IPS-11a (cell line): ENCODE measurements around the gene TRAPPC5.

Experiments used
- H3K4me3 ChIP-seq: one replicate; pipeline ENCODE4 v1.5.1; 2013; ENCODE audit warnings: low read depth, low read length, control low read depth

The TRAPPC5 gene

GRCh38 chr19:7674010-7675005 lies 6.3 kb upstream of the TRAPPC5 start:
- H3K4me3 ChIP-seq, result no peak overlapping the region

- no peak overlapping the region for H3K4me3 ChIP-seq
Measured at GRCh38 chr19:7676376-7676775, 4.3 kb upstream of the TRAPPC5 start.

- no peak within 1 kb of the TSS for H3K4me3 ChIP-seq
Measured at GRCh38 chr19:7676854-7677253, 3.8 kb upstream of the TRAPPC5 start, which contains the start of gene MCEMP1. TSS of gene MCEMP1 (plus strand) at chr19:7677090. CDS start at chr19:7677121, 31 bp downstream.

- H3K4me3 ChIP-seq, result no peak overlapping the region
Measured at GRCh38 chr19:7677669-7678311, 2.8 kb upstream of the TRAPPC5 start.

- H3K4me3 ChIP-seq, result no peak overlapping the region
Measured at GRCh38 chr19:7678971-7679751, 1.5 kb upstream of the TRAPPC5 start.

GRCh38 chr19:7679771-7680605 lies 645 bp upstream of the TRAPPC5 start:
- H3K4me3 ChIP-seq, result peak overlapping the region; percentile 77

- peak overlapping the region; percentile 77 for H3K4me3 ChIP-seq
Measured at GRCh38 chr19:7681340-7682174, 924 bp downstream of the TRAPPC5 start.

- no peak overlapping the region for H3K4me3 ChIP-seq
Measured at GRCh38 chr19:7682175-7682855, 1.7 kb downstream of the TRAPPC5 start.

- H3K4me3 ChIP-seq, result no peak overlapping the region
Measured at GRCh38 chr19:7685546-7686445, 5.2 kb downstream of the TRAPPC5 start.

- no peak overlapping the region for H3K4me3 ChIP-seq
Measured at GRCh38 chr19:7687177-7687576, 6.5 kb downstream of the TRAPPC5 start.

GRCh38 chr19:7689165-7689564 lies 8.5 kb downstream of the TRAPPC5 start:
- no peak overlapping the region for H3K4me3 ChIP-seq

GRCh38 chr19:7690779-7691258 lies 10.2 kb downstream of the TRAPPC5 start:
- H3K4me3 ChIP-seq, result no peak overlapping the region

- no peak overlapping the region for H3K4me3 ChIP-seq
Measured at GRCh38 chr19:7691497-7691896, 10.9 kb downstream of the TRAPPC5 start.

- H3K4me3 ChIP-seq, result no peak overlapping the region
Measured at GRCh38 chr19:7692417-7693088, 11.9 kb downstream of the TRAPPC5 start.

- no peak overlapping the region for H3K4me3 ChIP-seq
Measured at GRCh38 chr19:7694499-7694898, 13.9 kb downstream of the TRAPPC5 start.

- no peak overlapping the region for H3K4me3 ChIP-seq
Measured at GRCh38 chr19:7697721-7698287, 17.2 kb downstream of the TRAPPC5 start.

GRCh38 chr19:7698583-7698982 lies 17.9 kb downstream of the TRAPPC5 start:
- H3K4me3 ChIP-seq, result no peak overlapping the region
